GF-D8 (cell line): ENCODE data around the gene STUM.
"Not testable (repeated sequence)": the region's sequence is repeated elsewhere in the genome, so short reads cannot be mapped to it uniquely, and the experiment has no call there.

ENCODE experiments used
- DNase-seq: peaks from one replicate; lab custom pipeline; 2025; lab: John Stamatoyannopoulos, UW

Gene STUM

GRCh38 chr1:226627050-226627755 is 78.6 kb downstream of the STUM start:
- DNase-seq = no peak

DNA sequence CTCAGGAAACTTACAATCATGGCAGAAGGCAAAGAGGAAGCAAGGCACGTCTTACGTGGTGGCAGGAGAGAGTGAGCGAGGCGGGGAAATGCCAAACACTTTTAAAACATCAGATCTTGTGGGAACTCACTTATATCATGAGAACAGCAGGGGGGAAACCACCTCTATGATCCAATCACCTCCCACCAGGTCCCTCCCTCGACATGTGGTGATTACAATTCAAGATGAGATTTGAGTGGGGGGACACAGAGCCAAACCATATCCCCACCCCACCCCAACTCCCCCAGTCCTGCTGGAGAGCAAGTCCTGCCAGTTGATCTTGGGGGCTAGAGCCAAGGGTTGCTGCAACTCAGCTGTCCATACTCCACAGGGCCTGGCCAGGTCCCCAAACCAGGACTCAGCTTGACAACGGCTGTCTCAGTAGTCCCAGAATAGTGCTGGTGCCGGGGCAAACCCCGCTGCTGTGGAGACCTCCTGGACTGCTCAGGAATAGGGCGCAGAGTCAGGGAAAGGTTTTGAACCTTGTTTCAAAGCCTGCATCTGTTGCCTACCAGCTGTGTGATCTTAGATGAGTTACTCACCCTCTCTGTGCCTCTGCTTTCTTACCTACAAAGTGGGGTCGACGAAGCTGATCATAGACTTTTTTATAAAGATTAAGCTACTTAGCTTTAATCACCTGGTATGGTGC is 79.5 kb downstream of the STUM start:
- DNase-seq = no peak

DNA sequence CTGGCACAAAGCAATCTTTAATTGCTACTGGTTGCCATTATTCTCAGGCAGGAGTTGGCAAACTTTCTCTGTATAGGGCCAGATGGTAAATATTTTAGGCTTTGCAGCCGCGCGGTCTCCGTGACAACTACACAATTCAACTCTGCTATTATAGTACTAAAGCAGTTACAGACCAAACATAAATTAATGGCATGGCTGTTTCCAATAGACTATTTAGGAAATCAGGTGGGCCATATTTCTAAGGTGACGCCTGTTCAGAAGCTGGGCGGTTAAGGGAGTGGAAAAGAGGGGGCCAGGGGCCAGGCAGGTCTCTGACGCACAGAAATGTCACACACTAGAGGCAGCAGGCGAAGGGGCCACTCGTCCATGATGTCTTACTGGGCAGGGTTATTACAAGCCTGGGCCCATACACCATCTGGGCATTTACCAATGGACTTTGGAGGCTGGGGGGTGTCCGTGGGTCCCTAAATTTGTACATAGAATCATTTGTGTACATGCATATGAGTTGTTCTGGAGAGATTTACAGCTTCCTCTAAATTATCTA is 80.1 kb downstream of the STUM start:
- no peak for DNase-seq

GRCh38 chr1:226629210-226629895 is 80.8 kb downstream of the STUM start:
- DNase-seq = no peak

DNA sequence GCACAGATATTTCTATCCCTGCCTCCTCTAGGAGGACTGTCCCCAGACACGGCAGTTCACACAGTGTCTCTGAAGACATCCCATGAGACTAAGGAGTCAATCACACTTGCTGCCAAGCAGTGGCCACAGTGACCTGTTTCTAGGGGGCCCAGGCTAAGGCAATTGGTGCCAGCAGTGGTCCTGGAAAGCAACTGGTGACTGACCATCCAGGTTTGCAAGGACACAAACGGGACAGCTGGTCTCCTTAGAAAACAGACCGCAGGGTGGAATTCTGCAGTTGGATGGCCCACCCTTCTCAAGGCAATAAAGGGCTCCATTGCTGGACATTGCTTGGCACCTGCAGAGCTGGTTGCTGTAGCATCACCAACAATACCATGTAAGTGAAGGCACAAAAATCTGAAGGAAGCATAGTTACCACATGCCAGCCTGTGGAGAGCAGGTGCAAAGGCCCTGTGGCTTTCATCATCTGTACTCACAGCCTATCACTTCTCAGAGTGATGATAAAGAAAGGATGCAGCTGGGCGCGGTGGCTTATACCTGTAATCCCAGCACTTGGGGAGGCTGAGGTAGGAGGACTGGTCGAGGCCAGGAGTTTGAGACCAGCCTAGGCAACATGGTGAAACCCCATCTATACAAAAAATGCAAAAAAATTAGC is 81.5 kb downstream of the STUM start:
- no peak for DNase-seq

- no peak for DNase-seq
These were observed 82.0 kb downstream of the STUM start for GRCh38 chr1:226630592-226630991.

GRCh38 chr1:226631229-226632000 is 82.9 kb downstream of the STUM start:
- DNase-seq = no peak

DNA sequence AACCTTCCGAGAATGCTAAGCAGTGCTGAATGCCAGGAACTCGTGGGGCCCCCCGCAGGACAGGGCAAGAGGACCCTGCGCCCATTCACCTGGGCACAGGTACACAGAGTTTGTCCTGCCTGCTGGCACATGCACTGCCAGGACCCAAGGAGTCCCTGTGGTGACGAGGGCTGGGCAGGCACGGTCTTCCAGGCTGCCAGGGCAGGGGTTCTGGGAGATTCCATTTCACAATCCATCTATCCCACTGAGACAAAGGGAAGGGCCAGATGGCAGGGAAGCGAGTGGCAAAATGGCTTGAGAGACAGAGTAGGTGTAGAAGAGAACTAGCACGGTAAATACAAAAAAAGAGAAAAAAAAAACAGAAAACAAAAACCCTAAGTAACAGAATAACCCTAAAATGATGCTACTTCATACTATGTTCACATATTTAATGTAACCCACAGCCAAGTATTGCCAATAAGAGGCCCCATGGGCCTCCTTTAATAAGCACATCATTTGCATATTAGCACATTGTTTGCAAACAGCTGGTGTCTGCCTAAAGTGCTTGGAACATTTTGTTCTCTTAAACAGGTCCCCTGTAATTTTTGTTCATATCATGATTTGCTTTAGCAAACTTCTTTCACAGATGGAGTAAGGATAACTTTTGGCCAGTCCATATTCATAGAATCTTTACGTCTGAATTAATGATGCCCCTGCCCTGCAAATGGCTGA is 83.8 kb downstream of the STUM start:
- no peak for DNase-seq

GRCh38 chr1:226632922-226633351 is 84.4 kb downstream of the STUM start:
- no peak for DNase-seq

DNA sequence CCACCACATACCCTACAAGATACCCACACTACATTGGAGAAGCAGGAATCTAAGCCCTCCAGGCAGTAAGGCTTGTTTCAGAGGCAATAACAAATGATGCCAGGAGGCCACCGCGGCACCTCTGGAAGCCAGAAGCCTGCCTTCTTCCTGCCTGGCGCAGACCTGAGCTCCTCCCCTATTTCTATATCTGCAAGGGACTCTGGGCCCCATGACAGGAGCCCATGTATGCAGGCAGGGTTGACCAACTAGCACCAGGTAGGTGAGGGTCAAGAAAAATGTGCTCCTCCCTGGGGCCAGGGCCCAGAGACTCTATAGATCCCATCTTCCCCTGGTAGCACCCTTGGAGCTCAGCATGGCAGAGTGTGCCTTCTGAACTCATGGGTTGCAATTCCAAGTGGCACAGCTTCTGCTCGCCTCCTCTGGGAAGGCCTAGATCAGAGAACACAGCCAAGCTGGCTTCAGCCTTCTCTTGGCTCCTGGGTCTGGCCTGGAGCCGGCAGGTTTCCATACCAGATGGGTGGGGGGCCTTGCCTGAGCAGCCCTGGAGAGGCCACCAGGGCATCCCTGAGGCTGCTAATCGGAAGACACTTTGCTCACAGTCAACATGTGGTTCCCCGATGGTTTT is 85.1 kb downstream of the STUM start:
- DNase-seq = no peak

GRCh38 chr1:226634166-226634588 is 85.6 kb downstream of the STUM start:
- no peak for DNase-seq

DNA sequence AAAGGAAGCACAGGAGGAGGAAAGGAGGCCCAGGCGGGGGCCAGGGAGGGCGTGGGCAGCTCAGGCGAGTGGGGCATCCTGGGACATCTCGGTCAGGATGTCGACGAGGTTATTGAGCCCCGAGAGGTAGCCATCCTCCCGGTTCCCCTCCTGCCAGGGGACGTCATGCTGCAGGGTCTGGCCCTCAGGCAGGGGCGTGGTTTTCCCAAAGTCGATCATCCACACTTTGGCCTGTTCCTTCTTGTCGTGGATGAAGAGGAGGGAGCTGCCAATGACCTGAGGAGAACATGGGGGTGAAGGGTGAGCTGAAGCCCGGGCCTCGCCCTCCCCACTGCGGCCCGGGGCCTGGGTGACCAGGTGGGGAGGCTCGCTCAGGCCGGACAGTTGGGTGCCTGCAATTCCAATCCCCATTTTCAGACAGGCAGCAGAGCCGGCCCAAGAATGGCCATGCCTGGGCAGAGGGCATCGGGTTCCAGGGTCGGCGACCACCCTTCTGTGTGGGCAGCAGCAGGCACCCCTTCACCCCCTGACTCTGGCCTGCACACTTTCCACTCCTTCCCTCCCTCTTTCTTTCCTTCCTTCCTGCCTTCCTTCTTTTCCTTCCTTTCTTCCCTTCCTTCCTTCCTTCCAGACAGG is 86.2 kb downstream of the STUM start:
- DNase-seq = no peak

- no peak for DNase-seq
These were observed 86.9 kb downstream of the STUM start for GRCh38 chr1:226635456-226635941.

GRCh38 chr1:226636847-226637096 is 88.2 kb downstream of the STUM start:
- DNase-seq = no peak

DNA sequence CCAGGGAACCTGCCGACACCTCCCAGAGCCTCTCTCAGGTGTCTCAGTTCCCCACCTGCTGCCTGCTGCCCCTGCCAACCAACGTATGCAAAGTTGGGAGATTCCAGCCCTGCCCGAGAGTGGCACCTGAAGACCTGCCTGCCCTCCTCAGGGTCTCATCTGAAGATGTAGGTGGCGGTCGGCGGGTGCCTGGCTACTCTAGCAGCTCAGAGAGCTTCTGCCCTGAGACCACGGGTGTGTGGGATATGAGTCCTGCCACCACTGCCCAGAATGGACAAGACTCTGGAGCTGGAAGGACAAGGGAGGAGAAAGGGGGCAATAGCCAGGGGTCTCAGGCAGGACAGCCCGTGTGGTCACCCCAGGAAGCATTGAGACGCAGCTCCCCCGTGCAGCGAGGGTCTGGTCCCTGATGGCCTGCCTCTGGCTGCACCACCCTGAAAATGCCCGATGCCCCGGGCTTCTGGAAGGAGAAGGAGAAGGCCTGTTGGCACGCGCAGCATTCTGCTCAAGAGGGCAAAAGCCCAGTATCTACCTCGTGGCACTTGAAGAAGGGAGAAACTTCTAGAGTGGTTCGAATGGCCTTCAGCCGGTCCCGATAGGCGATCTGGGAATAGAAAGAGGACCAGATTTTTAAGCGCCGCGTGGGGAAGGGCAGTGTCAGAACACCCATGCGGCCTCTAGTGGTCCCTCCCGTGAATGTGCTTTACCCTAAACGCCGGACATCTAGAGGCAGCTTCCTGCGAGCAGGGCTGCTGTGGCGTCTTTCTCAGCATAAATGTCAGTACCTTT is 88.8 kb downstream of the STUM start:
- no peak for DNase-seq

DNA sequence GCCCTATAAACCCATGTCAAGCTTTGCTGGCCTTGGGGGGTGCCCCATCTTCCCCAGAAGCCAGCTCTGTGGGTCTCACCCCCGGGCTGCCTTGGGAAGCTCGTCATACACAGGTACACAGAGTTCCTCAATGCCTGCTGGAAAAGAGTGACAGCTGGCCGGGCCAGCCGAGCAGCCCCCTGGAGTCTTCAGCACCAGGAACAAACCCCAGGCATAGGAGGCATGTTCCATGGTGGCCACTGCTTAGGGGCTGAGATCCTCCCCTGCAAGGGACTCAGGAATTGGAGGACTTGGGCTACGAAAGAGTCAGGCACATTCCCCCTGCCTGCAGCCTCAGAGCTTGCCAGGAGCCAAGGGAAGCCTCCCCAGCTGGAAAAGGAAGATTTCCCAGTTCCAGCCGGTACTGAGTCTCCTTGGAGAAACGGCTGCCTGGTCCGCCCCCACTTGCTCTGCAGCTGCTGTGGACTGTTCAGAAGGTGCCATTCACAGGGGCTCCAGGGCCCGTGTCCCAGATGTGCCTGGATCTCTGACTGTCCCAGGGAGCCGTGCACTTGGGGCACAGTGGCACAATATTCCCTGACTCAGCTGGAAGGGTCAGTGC is 89.5 kb downstream of the STUM start:
- no peak for DNase-seq

DNA sequence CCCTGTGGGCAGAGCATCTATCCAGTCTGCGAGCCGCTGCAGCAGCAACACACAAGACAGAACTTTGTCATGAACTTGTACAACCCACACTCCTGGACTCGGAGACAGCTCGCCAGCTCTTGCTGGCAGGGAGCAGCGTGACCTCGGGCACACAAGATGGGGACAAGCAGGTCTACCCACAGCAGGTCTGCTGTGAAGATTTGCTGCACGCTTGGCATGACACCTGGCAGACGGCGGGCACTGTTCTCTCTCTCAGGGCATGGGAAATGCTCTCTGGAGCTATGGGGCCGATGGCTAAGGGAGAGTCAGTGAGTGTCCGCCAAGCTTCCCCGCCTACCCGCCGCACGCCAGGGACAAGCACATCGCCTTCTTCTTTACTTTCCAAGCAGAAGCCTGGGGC is 90.0 kb downstream of the STUM start:
- DNase-seq = no peak

- DNase-seq = not testable (repeated sequence)
These were observed 90.6 kb downstream of the STUM start for GRCh38 chr1:226639206-226639605.

- no peak for DNase-seq
These were observed 91.1 kb downstream of the STUM start for GRCh38 chr1:226639631-226640061.
